Measurements from ENCODE around the gene LIN7A. TPM values are rescaled to one million over a fixed set of nuclear protein-coding genes. Genes with fewer than 3 reads are reported as not detected.
"Not testable (repeated sequence)": the region's sequence is repeated elsewhere in the genome, so short reads cannot be mapped to it uniquely, and the experiment has no call there.

LIN7A gene
- polyA plus RNA-seq, 1 donor from 2014 or later = not detected

- H3K27ac Mint-ChIP-seq, H3K27me3 Mint-ChIP-seq, H3K4me3 Mint-ChIP-seq, H3K4me1 Mint-ChIP-seq, H3K9me3 Mint-ChIP-seq, H3K36me3 Mint-ChIP-seq: not testable (repeated sequence)
These were observed 154.7 kb downstream of the LIN7A start for GRCh38 chr12:80782963-80783470.

DNA sequence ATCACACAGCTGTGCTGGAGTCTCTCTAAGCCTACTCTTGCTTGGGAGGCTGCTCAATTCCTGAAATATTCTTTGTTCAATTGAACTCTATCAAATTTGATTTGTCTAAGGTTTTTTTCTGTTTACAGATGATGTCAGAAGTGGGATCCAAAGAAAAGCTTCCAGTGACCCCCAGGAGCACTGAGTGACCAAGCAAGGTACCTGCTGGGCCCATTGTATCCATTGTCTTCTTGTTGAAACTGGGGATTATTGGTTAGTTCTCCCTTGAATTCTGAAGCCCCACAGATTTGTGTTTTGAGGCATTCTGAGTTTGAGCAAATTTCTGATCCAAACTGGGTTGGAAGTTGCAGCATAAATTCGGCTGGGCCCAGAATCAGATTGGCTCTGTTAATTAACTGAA is 156.4 kb downstream of the LIN7A start:
- Mint-ChIP-seq H3K27me3 (no peaks in the 10 kb centered on the region), H3K36me3 (no peaks in the 10 kb centered on the region), H3K4me1 (peaks cover 0 to 4% (median 3%) of the 10 kb centered on the region in 3 donors)

DNA sequence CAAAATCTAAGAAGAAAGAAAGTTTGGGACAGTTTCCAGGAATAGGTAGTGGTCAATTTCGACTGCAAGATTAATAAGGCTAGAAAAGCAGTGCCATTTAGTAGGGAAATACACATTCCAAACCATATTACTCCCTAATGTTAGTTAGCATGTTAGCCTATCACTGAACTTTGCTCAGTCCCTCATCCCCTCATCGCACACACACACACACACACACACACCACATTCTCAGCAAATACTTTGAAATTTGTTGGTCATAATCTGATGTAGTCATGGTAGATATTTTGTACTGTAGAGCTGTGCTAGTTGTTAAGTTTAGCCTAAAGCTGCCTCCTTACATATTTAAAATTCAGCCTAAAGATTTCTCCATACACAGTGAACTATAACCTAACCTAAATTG is 157.0 kb downstream of the LIN7A start:
- Mint-ChIP-seq H3K4me1 (peaks cover 0 to 4% (median 3%) of the 10 kb centered on the region in 3 donors), H3K27me3 (no peaks in the 10 kb centered on the region), H3K36me3 (no peaks in the 10 kb centered on the region), H3K4me3 (no peak overlapping the region), H3K9me3 (peaks cover 2 to 4% (median 4%) of the 10 kb centered on the region in 3 donors), H3K27ac (no peak overlapping the region)

More for the DNA sequence above, 156.4 kb downstream of the LIN7A start:
- Mint-ChIP-seq H3K27ac (no peak overlapping the region), H3K4me3 (no peak overlapping the region), H3K9me3 (peaks cover 0 to 4% (median 2%) of the 10 kb centered on the region in 3 donors)

- no peaks in the 10 kb centered on the region for H3K36me3 Mint-ChIP-seq
- no peak overlapping the region for H3K27ac Mint-ChIP-seq
- peaks cover 0 to 8% (median 7%) of the 10 kb centered on the region in 3 donors for H3K9me3 Mint-ChIP-seq
- no peak overlapping the region for H3K4me3 Mint-ChIP-seq
- peaks cover 0 to 4% (median 3%) of the 10 kb centered on the region in 3 donors for H3K4me1 Mint-ChIP-seq
- no peaks in the 10 kb centered on the region for H3K27me3 Mint-ChIP-seq
These were observed 159.7 kb downstream of the LIN7A start for GRCh38 chr12:80778005-80778541.

- H3K4me3 Mint-ChIP-seq = no peak overlapping the region
- H3K4me1 Mint-ChIP-seq = peaks cover 0 to 4% (median 3%) of the 10 kb centered on the region in 3 donors
- no peaks in the 10 kb centered on the region for H3K27me3 Mint-ChIP-seq
- peaks cover 2% of the 10 kb centered on the region for H3K36me3 Mint-ChIP-seq
- peaks cover 0 to 9% (median 4%) of the 10 kb centered on the region in 3 donors for H3K9me3 Mint-ChIP-seq
- H3K27ac Mint-ChIP-seq = no peak overlapping the region
These were observed 160.1 kb downstream of the LIN7A start for GRCh38 chr12:80777587-80777986.

DNA sequence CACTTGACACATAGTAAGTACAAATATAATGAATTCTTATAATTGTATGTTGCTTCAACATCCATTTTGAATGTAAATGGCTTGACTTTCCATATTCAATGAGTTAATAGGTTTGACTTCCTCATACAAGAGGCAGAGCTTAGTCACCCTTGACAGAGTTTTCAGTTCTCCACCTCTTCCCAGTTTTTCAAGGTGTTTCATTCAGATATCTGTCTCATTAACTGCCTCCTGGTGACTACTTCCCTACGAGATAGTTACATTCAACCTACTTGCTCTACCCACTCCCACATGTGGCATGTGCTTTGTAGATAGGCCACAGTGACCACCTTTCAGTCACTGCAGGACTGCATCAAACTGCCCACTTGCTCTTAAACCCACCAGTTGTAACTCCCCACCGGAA is 161.0 kb downstream of the LIN7A start:
- H3K9me3 Mint-ChIP-seq = peaks cover 0 to 9% (median 4%) of the 10 kb centered on the region in 3 donors

GRCh38 chr12:80770958-80771357 is 166.8 kb downstream of the LIN7A start:
- Mint-ChIP-seq H3K27me3 (no peaks in the 10 kb centered on the region), H3K36me3 (peaks cover 2% of the 10 kb centered on the region), H3K9me3 (peaks cover 0 to 7% (median 4%) of the 10 kb centered on the region in 3 donors), H3K4me1 (peaks cover 0 to 4% (median 0%) of the 10 kb centered on the region in 3 donors), H3K27ac (no peak overlapping the region), H3K4me3 (no peak overlapping the region)

More for the DNA sequence above, 161.0 kb downstream of the LIN7A start:
- no peak overlapping the region for H3K4me3 Mint-ChIP-seq
- H3K27me3 Mint-ChIP-seq = no peaks in the 10 kb centered on the region
- no peak overlapping the region for H3K27ac Mint-ChIP-seq
- peaks cover 2% of the 10 kb centered on the region for H3K36me3 Mint-ChIP-seq
- H3K4me1 Mint-ChIP-seq = peaks cover 0 to 4% (median 3%) of the 10 kb centered on the region in 3 donors

- no peak overlapping the region for H3K27ac Mint-ChIP-seq
These were observed 168.1 kb downstream of the LIN7A start for GRCh38 chr12:80769553-80770140.

DNA sequence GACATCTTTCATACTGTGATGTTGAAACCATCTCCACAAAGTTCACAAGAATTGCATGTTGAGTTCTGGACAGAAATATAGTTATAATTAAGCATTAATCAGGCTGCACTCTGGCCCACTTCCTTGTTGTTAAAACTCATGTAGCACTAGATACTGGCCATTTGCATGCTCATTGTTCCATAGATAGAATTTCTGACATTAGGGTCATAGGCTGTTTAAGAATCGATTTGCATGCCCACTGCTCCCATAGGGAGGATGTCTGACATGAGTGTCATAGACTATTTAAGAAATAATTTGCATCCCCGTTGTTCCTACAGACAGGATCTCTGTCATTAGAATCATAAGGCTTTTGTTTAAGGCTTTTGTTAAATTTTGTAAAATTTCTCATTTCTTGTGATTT is 170.8 kb downstream of the LIN7A start:
- Mint-ChIP-seq H3K36me3 (no peaks in the 10 kb centered on the region), H3K9me3 (no peaks in the 10 kb centered on the region), H3K4me3 (no peak overlapping the region), H3K27me3 (no peaks in the 10 kb centered on the region), H3K27ac (no peak overlapping the region), H3K4me1 (peaks cover 0 to 4% (median 0%) of the 10 kb centered on the region in 3 donors)

More at GRCh38 chr12:80769553-80770140, 168.1 kb downstream of the LIN7A start:
- Mint-ChIP-seq H3K27me3 (no peaks in the 10 kb centered on the region), H3K4me3 (no peak overlapping the region), H3K9me3 (peaks cover 0 to 4% (median 3%) of the 10 kb centered on the region in 3 donors), H3K36me3 (peaks cover 2% of the 10 kb centered on the region), H3K4me1 (peaks cover 0 to 4% (median 0%) of the 10 kb centered on the region in 3 donors)

DNA sequence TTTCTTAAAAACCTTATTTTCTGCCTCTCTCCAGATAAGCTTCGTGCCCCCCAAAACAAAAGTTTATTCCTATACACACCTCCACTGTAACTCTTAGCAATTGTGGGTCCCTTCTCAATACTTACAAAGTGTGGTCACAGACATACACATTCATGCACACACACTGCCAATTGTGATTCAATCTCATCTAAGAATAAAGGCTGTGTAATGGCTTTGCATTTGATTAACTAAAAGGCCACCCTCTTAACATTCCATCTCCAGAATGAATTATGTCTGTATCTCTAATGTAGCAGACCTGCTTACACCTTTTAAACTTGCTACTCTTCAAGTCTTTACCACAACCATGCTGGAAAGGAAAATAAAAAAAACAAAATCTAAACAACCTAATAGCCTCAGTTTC is 171.5 kb downstream of the LIN7A start:
- Mint-ChIP-seq H3K9me3 (no peaks in the 10 kb centered on the region), H3K4me3 (no peak overlapping the region), H3K4me1 (peaks cover 0 to 4% (median 0%) of the 10 kb centered on the region in 3 donors), H3K27me3 (no peaks in the 10 kb centered on the region), H3K36me3 (no peaks in the 10 kb centered on the region), H3K27ac (no peak overlapping the region)

- Mint-ChIP-seq H3K4me3 (no peak overlapping the region), H3K9me3 (no peaks in the 10 kb centered on the region), H3K4me1 (peaks cover 0 to 4% (median 0%) of the 10 kb centered on the region in 3 donors), H3K36me3 (no peaks in the 10 kb centered on the region), H3K27ac (no peak overlapping the region), H3K27me3 (no peaks in the 10 kb centered on the region)
These were observed 173.9 kb downstream of the LIN7A start for GRCh38 chr12:80763874-80764273.

DNA sequence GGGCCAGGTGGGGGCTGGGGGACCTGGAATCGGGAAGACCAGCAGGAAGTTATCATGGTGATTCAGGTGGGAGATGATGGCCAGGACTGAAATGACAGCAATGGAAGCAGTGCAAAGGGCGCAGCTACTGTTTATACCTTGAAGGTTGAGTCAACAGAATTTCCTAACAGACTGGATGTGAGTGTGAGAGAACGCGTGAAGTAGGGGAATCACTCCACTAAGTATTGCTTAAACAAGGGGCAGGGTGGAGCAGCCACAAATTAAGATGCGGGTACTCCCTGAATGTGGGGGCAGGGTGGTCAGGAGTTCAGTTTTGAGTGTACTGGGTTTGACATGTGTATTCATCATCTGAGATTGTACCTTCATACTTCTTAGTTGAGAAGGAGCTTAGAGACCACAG is 175.9 kb downstream of the LIN7A start:
- H3K4me3 Mint-ChIP-seq = no peak overlapping the region
- no peaks in the 10 kb centered on the region for H3K27me3 Mint-ChIP-seq
- no peaks in the 10 kb centered on the region for H3K36me3 Mint-ChIP-seq
- H3K27ac Mint-ChIP-seq = no peak overlapping the region
- peaks cover 0 to 4% (median 0%) of the 10 kb centered on the region in 3 donors for H3K4me1 Mint-ChIP-seq
- H3K9me3 Mint-ChIP-seq = no peaks in the 10 kb centered on the region

DNA sequence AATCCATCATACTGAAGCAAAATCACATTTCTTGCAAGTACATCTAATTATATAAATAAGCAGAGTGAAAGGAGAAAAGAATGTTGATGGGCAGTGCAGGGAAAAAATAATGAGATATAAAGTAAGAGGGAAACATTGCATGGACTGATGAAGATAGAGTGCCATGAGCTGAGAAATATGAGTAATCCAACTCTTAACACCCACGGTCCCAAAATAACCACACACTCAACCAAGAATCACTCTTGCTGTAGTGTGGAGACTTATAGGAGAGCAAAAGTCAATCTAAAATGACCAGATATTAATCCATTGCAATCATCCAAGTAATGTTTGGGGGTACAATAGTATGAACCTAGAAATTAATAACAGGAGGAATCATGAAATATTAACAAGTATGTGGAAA is 180.9 kb downstream of the LIN7A start:
- no peaks in the 10 kb centered on the region for H3K4me1 Mint-ChIP-seq
- no peak overlapping the region for H3K27ac Mint-ChIP-seq
- H3K27me3 Mint-ChIP-seq = peaks cover 2% of the 10 kb centered on the region
- H3K9me3 Mint-ChIP-seq = no peaks in the 10 kb centered on the region
- no peak overlapping the region for H3K4me3 Mint-ChIP-seq
- H3K36me3 Mint-ChIP-seq = no peaks in the 10 kb centered on the region

DNA sequence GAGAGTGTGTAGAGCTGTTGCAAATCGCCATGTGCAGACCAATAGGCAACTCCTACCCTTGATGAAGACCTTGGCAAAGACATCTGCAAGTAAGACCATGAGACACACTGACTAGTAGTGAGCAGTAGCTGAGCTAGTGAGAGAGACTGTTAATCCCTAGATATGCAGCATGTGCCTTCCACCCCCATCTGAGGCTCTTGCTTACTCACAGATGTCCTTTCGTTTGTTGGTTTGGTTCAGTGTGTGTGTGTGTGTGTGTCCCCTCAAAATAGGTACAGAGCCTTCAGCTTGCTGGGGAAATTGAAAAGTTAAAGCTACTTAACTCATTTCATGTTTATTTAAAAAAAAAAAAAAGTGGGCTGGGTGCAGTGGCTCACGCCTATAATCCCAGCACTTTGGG is 183.5 kb downstream of the LIN7A start:
- Mint-ChIP-seq H3K27ac (no peak overlapping the region), H3K36me3 (no peaks in the 10 kb centered on the region), H3K9me3 (no peaks in the 10 kb centered on the region), H3K27me3 (peaks cover 2% of the 10 kb centered on the region), H3K4me3 (no peak overlapping the region), H3K4me1 (no peaks in the 10 kb centered on the region)

GRCh38 chr12:80752464-80752863 is 185.3 kb downstream of the LIN7A start:
- Mint-ChIP-seq H3K9me3 (no peaks in the 10 kb centered on the region), H3K4me1 (no peaks in the 10 kb centered on the region), H3K27ac (no peak overlapping the region), H3K36me3 (no peaks in the 10 kb centered on the region), H3K27me3 (peaks cover 2% of the 10 kb centered on the region), H3K4me3 (no peak overlapping the region)

GRCh38 chr12:80749456-80749855 is 188.3 kb downstream of the LIN7A start:
- Mint-ChIP-seq H3K27ac (no peak overlapping the region), H3K27me3 (no peaks in the 10 kb centered on the region), H3K4me1 (no peaks in the 10 kb centered on the region), H3K36me3 (no peaks in the 10 kb centered on the region), H3K4me3 (no peak overlapping the region), H3K9me3 (no peaks in the 10 kb centered on the region)

Measured in IgD-negative memory B cell (primary cell).